COLO829 (cell line): Measurements from ENCODE around the gene PATE1.

Experiments used
- DNase-seq: peaks from one replicate; pipeline ENCODE4 v3.0.0; 2012; ENCODE audit warnings: low spot score

Gene PATE1

DNA sequence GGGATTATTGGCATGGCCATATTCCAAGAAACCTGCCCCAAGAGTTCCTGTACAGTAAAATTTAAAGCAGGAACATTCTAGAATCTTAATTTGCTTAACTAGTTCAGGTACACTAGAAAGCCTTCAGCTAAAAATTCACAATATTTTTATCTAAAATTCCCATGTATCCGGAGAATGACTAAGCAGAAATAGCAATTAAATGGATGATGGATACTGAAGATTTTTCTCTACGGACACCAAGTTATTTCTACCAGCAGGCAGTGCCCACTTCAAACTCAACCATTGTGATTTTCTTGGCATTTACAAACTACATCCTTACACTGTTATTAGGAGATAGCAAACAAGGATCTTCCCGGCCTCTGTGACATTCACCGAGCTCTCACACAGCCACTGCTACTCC is 44.7 kb downstream of the PATE1 start:
- DNase-seq: no peak

DNA sequence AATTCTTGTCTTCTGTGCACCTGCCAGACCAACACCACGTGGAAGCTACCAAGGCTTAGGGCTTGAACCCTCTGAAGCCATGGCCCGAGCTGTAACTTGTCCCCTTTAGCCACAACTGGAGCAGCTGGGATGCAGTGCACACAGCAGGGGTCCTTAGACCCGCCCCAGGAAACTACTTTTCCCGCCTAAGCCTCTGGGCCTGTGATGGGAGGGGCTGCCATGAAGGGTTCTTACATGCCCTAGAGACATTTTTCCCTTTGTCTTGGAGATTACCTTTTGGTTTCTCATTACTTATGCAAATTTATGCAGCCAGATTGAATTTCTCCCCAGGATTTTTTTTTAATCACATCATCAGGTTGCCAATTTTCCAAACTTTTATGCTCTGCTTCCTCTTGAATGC is 51.6 kb downstream of the PATE1 start:
- no peak for DNase-seq
